ENCODE results near the gene TMEM106C.
A peak's percentile ranks its signal among the peaks of the same experiment; 100 is the strongest.

The TMEM106C gene

DNA sequence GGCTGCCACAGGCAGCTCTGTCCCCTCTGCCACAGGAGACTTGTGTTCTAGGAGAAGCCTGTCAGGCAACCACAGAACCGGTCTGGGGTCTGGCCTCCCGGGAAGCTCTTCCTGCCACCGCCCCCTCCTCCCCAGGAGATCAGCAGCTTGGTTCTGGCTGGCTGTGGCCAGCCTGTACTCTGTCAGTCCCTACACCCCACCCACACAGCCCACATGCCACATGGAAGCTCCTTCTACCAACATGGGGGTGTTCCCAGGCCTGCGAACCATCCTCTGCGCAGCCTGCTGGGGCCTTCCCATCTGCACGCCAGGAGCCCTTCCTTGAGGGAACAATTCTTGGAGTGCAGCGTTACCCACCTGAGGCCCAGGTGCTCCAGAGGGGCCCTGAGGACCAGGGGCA lies 16.8 kb downstream of the TMEM106C start:
- no peak for DNase-seq

GRCh38 chr12:47980779-47981495 lies 17.5 kb downstream of the TMEM106C start:
- no peak for DNase-seq

DNA sequence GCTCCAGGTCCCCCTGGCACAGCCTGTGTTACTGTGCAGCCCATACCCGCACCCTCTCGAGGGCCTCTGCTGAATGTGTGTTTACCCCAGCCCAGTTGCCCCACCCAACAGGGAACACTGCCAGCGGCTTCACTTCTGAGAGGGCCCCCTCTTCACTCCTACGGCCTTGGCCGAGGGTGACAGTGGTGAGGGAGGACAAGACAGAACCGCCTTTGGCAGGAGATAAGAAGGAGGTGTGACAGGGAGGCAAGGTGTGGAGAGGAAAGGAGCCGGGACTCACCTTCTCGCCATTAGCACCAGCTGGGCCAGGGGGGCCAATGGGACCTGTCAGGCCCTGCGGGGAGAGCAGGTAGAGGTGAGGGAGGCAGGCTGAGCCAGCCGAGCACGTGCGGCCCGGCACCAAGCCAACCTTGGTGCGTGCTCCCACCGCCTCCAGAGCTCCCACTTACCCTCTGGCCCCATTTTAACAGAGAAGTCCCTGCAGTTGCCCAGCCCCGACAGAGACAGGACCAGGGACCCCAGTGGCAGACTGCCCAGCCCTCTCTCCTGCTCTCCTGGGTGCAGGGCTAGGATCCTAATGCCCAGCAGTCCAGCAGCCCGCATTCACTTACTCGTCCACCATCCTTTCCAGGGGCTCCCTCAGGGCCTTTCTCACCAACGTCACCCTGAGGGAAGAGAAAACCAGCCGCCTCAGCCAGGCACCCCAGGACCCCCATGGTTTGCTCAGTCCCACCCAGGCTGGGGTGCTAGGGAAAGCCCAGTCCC lies 18.3 kb downstream of the TMEM106C start:
- DNase-seq = no peak

DNA sequence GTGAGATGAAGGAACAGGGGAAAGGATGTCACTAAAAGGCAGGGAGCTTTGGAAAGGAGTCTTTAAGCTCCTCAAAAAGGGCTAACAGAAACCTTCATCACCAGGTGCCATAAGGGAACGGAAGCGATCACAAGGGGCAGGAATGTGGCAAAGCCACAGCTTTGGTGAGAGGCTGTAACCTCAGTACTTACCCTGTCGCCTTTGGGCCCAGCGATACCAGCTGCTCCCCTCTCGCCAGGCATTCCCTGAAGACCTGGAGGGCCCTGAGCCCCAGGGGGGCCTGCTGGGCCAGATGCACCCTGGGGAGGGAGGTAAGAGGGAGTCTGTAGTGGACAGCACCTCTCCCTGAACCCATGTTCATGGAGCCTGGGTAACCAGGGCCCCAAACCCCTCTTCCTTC lies 18.9 kb downstream of the TMEM106C start:
- no peak for DNase-seq

GRCh38 chr12:47982770-47983169 lies 19.4 kb downstream of the TMEM106C start:
- DNase-seq = no peak

DNA sequence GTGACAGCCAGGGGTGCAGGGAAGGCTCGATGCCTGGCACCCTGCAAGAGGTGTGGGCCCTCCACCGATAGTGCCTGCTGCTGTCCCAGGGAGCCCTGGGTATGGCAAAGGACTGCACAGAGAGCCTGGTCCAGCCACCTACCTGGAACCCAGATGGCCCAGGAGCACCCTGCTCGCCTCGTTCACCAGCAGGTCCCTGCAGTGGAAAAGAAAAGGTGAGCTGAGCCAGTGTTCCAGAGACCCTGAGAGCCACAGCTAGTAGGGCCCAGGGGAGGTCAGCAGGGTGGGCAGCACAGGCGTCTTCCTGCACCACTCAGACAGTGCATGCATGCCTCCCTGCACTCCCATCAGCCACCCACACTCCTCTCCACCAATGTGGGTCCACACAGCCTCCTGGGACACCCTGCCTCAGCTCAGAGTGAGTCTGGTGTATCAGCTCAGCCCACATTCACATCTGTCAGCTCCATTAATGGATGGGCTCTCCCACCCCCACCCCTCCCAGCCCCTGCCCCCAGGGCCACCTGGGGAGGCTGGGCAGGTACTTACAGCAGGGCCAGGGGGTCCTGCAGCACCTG lies 20.2 kb downstream of the TMEM106C start:
- DNase-seq = no peak

DNA sequence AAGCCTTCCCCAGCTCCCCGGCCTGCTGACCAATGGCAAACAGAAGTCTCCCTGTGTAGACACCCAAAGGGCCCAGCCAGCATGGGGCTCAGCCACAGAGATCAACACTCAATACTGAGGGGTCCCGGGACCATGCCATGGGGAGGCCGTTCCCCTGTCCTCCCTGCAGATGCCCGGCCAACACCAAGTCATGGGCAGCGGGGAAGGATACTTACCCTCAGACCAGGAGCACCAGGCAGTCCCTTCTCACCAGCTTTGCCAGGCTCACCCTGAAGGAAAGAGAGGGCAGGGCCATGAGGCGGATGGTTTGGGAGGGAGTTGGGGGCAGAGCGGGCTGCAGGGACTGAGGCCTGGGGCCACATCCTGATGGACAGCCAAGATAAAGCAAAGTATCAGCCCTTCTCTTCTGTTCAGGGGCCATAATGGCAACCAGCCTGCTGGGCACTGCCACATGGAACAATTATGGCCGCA lies 21.0 kb downstream of the TMEM106C start:
- no peak for DNase-seq

DNA sequence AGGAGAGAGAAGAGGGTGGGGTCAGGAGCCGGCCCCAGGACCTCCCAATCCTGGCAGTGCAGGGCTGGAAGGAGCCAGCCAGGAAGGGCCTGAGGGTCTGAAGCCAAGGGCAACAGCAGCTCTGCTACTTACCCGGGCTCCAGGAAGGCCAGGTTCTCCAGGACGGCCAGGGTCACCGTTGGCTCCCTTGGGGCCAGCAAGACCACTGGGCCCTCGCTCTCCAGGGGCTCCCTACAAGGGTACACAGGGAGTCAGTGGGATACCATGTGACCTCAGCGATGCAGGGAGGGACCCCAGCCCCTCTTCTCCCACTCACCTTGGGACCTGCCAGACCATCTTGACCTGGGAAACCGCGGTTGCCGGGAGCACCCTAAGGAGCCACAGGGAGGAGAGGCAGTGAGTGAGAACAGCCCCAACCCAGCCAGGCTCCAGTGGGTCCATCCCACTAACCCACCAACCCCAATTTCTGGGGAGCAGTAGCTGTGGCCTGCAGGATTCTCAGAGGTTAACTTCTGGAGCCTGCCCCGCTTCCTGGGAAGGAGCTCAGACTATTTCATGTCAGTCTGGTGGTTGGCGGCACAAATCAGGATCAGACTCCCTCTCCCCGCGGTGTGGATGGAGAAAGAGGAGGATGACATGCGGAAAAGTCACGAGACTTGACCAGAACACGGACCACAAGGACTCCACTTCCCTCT lies 22.3 kb downstream of the TMEM106C start:
- no peak for DNase-seq

DNA sequence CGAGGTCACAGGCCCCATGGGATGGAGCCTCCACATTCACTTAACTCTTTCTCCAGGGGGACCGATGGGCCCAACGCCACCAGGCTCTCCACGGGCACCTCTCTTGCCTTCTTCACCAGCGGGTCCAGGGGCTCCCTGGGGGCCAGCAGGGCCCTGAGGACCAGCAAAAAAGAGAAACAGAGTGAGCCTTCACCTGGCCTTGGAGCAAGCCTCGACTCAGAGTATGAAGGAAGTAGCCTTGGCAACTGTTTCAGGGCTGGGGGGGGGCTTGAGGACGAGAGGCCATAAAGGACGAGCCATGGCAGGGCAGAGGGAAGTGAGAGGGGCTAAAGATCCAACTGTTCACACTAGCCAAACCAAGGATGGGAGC lies 22.9 kb downstream of the TMEM106C start:
- DNase-seq = no peak

DNA sequence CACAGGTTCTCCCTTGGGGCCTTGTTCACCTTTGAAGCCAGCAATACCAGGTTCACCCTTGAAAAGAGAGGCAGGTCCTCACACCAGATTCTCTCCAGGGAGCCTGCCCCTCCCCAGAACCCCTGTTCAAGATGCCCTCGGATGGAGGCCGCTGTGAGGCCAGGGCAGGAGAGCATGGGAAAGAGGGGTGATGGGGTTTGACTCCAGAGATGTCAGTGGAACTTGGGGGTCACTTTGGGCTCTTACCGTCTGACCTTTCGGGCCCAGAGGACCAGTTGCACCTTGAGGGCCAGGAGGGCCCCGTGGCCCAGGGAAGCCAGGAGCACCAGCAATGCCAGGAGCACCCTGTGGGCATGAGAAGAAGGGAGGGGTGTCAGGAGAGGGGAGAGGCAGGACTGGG lies 23.4 kb downstream of the TMEM106C start:
- DNase-seq = no peak

DNA sequence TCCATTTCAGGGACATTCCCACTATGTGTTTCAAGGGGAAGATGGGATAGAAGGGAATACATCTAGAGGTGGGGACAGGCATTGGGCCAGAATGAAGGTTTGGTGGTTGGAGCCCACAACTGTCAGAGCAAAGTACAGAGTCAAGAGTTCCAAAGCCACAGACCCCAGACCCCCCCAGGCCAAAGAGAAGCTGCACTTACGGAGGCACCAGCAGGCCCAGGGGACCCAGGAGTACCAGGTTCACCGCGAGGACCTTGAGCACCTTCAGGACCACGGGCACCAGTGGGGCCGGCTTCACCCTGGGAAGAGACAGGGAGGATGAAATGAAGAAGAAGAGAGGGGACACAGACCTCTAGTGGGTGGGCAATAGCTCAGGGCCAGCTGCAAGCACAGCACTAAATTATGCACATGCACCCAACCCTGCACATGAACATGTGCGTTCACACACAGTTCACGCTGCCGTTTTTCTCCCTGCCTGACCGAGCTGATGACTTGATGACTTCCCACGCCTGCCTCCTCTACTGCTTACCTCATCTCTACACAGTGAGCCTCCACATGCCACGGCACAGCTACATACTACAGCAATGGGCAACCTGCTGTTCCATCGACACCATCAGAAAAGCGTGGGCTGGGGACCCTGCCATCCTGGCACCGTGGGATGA lies 24.1 kb downstream of the TMEM106C start:
- DNase-seq = no peak

- DNase-seq = peak; percentile 38
These were observed 25.0 kb downstream of the TMEM106C start for GRCh38 chr12:47988073-47989022.

GRCh38 chr12:47989023-47989417 lies 25.6 kb downstream of the TMEM106C start:
- no peak for DNase-seq

DNA sequence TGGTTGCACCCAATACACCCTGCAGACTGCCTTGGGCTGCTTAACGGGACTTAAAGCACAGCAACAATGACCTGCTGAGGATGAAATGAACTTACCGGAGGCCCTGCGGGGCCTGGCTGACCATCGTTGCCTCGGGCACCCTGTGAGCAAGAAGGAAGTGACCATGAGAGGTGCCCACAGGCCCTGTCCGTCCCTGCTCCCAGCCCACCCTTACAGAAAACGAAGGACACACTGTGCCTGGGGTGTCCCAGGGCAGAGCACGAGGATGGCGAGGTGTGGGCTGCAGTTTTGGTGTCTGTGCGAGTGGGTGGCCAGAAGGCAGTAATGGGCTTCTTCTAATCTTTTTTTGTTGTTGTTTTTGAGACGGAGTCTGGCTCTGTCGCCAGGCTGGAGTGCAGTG lies 26.3 kb downstream of the TMEM106C start:
- DNase-seq = no peak

GRCh38 chr12:47990351-47991105 lies 27.1 kb downstream of the TMEM106C start:
- peak; percentile 16 for DNase-seq

- DNase-seq = no peak
These were observed 28.0 kb downstream of the TMEM106C start for GRCh38 chr12:47991106-47992061.

GRCh38 chr12:47992776-47993175 lies 29.4 kb downstream of the TMEM106C start:
- no peak for DNase-seq

- DNase-seq = no peak
These were observed 30.1 kb downstream of the TMEM106C start for GRCh38 chr12:47993491-47993890.

GRCh38 chr12:47995981-47996401 lies 32.6 kb downstream of the TMEM106C start:
- DNase-seq = peak; percentile 40

Data from fibroblast of skin of back (primary cell).